Left ventricle myocardium inferior (tissue), 1 donor: ENCODE measurements around the gene KIF11. TPM values are rescaled to one million over a fixed set of nuclear protein-coding genes. Genes with fewer than 3 reads are reported as not detected.

ENCODE experiments used
- DNase-seq: peaks from one replicate; pipeline ENCODE4 v3.0.0-alpha.2; 2020
- H3K27ac ChIP-seq: fragments of 200-600 bp; replicated peaks from 2 replicates; pipeline ENCODE4 v1.8.0; 2021
- H3K27me3 ChIP-seq: fragments of 200-600 bp; 2 replicates; pipeline ENCODE4 v1.8.0; 2021; ENCODE audit warnings: low read depth
- H3K36me3 ChIP-seq: fragments of 200-600 bp; 2 replicates; pipeline ENCODE4 v1.8.0; 2021
- H3K4me1 ChIP-seq: fragments of 200-600 bp; 2 replicates; pipeline ENCODE4 v1.8.0; 2021
- H3K4me3 ChIP-seq: fragments of 200-600 bp; 2 replicates; pipeline ENCODE4 v1.8.0; 2021; ENCODE audit warnings: mild to moderate bottlenecking, moderate library complexity
- H3K9me3 ChIP-seq: fragments of 200-600 bp; replicated peaks from 2 replicates; pipeline ENCODE4 v1.8.0; 2021
- intact Hi-C: fragments of 100-400 bp; cut with micrococcal nuclease; formaldehyde crosslinking; loops from one replicate; pipeline ENCODE4 v1.11.0; 2022
- long read RNA-seq: library from polyadenylated mRNA; unstranded; transcript quantifications from one replicate; pipeline ENCODE4 v2.0.0, GENCODE V29; 2021
- total RNA-seq: library from RNA; stranded (reverse); fragmentation: NEBNext Ultra II Directional; extraction: Animal tissue kit (Norgen Biotek cat#: 25700); gene quantifications from one replicate; pipeline ENCODE4 v1.2.1, GENCODE V29; 2021
- TF ChIP-seq, protein P1 (sequence below): fragments of 200-600 bp; IDR thresholded peaks from 2 replicates; pipeline ENCODE4 v1.8.0; 2021; ENCODE audit warnings: antibody characterized with exemption, mild to moderate bottlenecking, borderline replicate concordance
- donor health status: DM: no; HTN: yes; CAD: no; lungs with severe emphysema.

Gene KIF11
- total RNA-seq = 0.96 TPM
- long read RNA-seq = 0 reads

DNA sequence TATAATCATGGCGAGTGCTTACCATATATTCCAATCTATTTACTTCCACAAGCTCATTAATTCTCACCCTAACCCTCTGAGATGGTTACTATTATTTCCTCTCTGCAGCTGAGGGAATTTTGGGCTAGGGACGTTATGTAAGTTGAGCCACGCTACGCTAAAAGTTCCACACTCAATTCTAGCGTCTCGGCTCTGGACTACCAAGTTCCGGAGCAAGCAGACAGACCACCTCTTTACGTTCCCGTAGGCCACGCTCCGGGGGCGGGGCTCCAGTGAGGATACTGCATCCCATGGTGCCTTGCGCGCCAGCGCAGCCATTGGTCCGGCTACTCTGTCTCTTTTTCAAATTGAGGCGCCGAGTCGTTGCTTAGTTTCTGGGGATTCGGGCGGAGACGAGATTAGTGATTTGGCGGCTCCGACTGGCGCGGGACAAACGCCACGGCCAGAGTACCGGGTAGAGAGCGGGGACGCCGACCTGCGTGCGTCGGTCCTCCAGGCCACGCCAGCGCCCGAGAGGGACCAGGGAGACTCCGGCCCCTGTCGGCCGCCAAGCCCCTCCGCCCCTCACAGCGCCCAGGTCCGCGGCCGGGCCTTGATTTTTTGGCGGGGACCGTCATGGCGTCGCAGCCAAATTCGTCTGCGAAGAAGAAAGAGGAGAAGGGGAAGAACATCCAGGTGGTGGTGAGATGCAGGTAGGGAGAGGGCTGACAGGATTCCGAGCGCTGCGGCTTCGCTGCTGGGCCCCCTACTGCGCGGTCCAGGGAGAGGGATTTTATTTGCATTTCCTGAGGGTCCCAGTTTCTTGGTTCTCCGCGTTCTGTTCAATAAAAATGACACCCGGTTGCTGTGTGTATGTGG lies at the start of gene KIF11:
Gene KIF11 (plus strand): TSS at position 370 of the 858 bp plus-strand sequence. CDS start 246 bp downstream, at position 616.
- H3K4me1 ChIP-seq = peaks cover 25% of the 10 kb centered on the region
- no peaks in the 10 kb centered on the region for H3K27me3 ChIP-seq
- H3K4me3 ChIP-seq = peak within 1 kb of the TSS; percentile 93
- peak; percentile 99 for DNase-seq
- TF ChIP-seq, protein P1, sequence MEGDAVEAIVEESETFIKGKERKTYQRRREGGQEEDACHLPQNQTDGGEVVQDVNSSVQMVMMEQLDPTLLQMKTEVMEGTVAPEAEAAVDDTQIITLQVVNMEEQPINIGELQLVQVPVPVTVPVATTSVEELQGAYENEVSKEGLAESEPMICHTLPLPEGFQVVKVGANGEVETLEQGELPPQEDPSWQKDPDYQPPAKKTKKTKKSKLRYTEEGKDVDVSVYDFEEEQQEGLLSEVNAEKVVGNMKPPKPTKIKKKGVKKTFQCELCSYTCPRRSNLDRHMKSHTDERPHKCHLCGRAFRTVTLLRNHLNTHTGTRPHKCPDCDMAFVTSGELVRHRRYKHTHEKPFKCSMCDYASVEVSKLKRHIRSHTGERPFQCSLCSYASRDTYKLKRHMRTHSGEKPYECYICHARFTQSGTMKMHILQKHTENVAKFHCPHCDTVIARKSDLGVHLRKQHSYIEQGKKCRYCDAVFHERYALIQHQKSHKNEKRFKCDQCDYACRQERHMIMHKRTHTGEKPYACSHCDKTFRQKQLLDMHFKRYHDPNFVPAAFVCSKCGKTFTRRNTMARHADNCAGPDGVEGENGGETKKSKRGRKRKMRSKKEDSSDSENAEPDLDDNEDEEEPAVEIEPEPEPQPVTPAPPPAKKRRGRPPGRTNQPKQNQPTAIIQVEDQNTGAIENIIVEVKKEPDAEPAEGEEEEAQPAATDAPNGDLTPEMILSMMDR = no peak
- H3K9me3 ChIP-seq = no peaks in the 10 kb centered on the region
- intact Hi-C loops = no loop called here
- no peaks in the 10 kb centered on the region for H3K36me3 ChIP-seq
- H3K27ac ChIP-seq = peak within 1 kb of the TSS; percentile 95

DNA sequence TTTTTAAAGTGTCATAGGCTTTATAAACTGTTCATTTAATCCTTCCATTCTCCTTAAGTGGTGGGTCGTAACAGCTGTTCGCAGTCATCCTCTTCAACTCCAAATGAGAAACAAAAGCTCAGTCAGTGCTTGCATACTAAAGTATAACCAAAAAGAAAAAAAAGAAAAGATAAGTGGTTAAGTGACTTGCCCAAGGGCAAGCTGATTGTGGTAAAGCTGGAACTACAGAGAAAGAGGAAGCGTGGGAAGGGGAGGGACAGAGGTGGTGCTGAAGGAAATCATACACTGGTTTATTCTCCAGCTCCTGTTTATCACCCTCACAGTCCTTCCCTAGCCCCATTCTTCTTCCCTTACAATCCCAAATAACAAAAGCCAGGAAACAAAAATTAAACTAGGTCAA lies 48.6 kb upstream of the KIF11 start:
- H3K27ac ChIP-seq = no peak overlapping the region
- H3K4me1 ChIP-seq = peaks cover 15% of the 10 kb centered on the region
- no peak for DNase-seq
- TF ChIP-seq, protein P1 = no peak
- H3K36me3 ChIP-seq = peaks cover 4% of the 10 kb centered on the region
- H3K9me3 ChIP-seq = no peaks in the 10 kb centered on the region
- no peak overlapping the region for H3K4me3 ChIP-seq
- intact Hi-C loops = no loop called here
- H3K27me3 ChIP-seq = no peaks in the 10 kb centered on the region

- Histone ChIP-seq H3K36me3 (peaks cover 4% of the 10 kb centered on the region), H3K4me1 (peaks cover 15% of the 10 kb centered on the region), H3K27ac (no peak overlapping the region), H3K4me3 (no peak overlapping the region), H3K27me3 (no peaks in the 10 kb centered on the region), H3K9me3 (no peaks in the 10 kb centered on the region)
- DNase-seq = no peak
- intact Hi-C loops = no loop called here
- TF ChIP-seq, protein P1 = no peak
Measured at GRCh38 chr10:92545556-92545955, 47.4 kb upstream of the KIF11 start.

DNA sequence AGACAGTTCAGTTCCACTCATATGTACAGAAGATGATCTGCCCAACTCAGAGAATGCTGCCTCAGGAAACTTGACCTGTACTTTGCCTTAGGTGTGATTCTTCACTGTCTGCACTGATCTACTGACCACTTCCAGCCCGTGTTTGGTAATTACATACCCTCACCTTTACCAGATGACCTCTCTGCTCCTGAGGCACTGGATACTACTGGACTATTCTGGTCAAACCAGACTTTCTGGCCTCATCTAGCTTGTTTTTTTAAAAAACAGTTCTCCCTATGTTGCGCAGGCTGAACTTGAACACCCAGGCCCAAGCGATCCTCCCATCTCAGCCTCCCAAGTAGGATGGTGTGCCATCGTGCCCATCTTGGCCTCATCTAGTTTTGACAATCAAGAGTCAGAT lies 45.3 kb upstream of the KIF11 start:
- DNase-seq = no peak
- peaks cover 8% of the 10 kb centered on the region for H3K4me1 ChIP-seq
- H3K36me3 ChIP-seq = peaks cover 10% of the 10 kb centered on the region
- intact Hi-C loops = no loop called here
- TF ChIP-seq, protein P1 = no peak
- H3K27ac ChIP-seq = no peak overlapping the region
- no peaks in the 10 kb centered on the region for H3K9me3 ChIP-seq
- no peaks in the 10 kb centered on the region for H3K27me3 ChIP-seq
- no peak overlapping the region for H3K4me3 ChIP-seq

- no peak overlapping the region for H3K27ac ChIP-seq
- DNase-seq = no peak
- peaks cover 17% of the 10 kb centered on the region for H3K9me3 ChIP-seq
- peaks cover 43% of the 10 kb centered on the region for H3K36me3 ChIP-seq
- no peaks in the 10 kb centered on the region for H3K4me1 ChIP-seq
- intact Hi-C loops = no loop called here
- H3K4me3 ChIP-seq = no peak overlapping the region
- no peaks in the 10 kb centered on the region for H3K27me3 ChIP-seq
- TF ChIP-seq, protein P1 = no peak
Measured at GRCh38 chr10:92550924-92551323, 42.0 kb upstream of the KIF11 start.
